RWPE2 (cell line): ENCODE data around the gene BMP8A.
"Not testable (repeated sequence)": the region's sequence is repeated elsewhere in the genome, so short reads cannot be mapped to it uniquely, and the experiment has no call there.

Source experiments
- ATAC-seq: fragments of 200-7000 bp; cut with Tn5 transposase; 3 replicates; pipeline ENCODE4 v1.9.1; 2021; ENCODE audit warnings: low read depth
- DNase-seq: peaks from one replicate; pipeline ENCODE4 v3.0.0-alpha.2; 2020; ENCODE audit warnings: low spot score
- H3K27ac ChIP-seq: fragments of 450-650 bp; 2 replicates; pipeline ENCODE4 v1.5.1; 2017; ENCODE audit warnings: mild to moderate bottlenecking; ENCODE audit not compliant: poor library complexity, severe bottlenecking
- H3K27me3 ChIP-seq: fragments of 250-450 bp; sonication (Bioruptor Pico); 2 replicates; pipeline ENCODE4 v1.5.1; 2021; ENCODE audit warnings: mild to moderate bottlenecking, moderate library complexity; ENCODE audit not compliant: insufficient read depth, poor library complexity, severe bottlenecking
- H3K36me3 ChIP-seq: fragments of 250-450 bp; sonication (Bioruptor Pico); 2 replicates; pipeline ENCODE4 v1.5.1; 2020; ENCODE audit warnings: low read depth, mild to moderate bottlenecking, moderate library complexity
- H3K4me1 ChIP-seq: fragments of 250-450 bp; sonication (Bioruptor Pico); 2 replicates; pipeline ENCODE4 v1.5.1; 2021; ENCODE audit warnings: mild to moderate bottlenecking, moderate library complexity; ENCODE audit not compliant: insufficient read depth, poor library complexity, severe bottlenecking
- H3K4me3 ChIP-seq: fragments of 250-450 bp; sonication (Bioruptor Pico); 2 replicates; pipeline ENCODE4 v1.5.1; 2021; ENCODE audit warnings: mild to moderate bottlenecking, moderate library complexity; ENCODE audit not compliant: severe bottlenecking
- H3K9me3 ChIP-seq: fragments of 250-450 bp; sonication (Bioruptor Pico); 2 replicates; pipeline ENCODE4 v1.5.1; 2021; ENCODE audit warnings: mild to moderate bottlenecking, moderate library complexity; ENCODE audit not compliant: severe bottlenecking
- CTCF ChIP-seq: fragments of 450-650 bp; IDR thresholded peaks from one replicate; pipeline ENCODE4 v1.5.1; 2017; ENCODE audit warnings: mild to moderate bottlenecking, moderate library complexity; ENCODE audit not compliant: poor library complexity, severe bottlenecking

The BMP8A gene

GRCh38 chr1:39491146-39491921 is at the start of gene BMP8A:
Gene BMP8A, plus strand, starts transcription at chr1:39491636. Its CDS starts 356 bp downstream, at chr1:39491992.
- H3K36me3 ChIP-seq: peaks cover 5% of the 10 kb centered on the region
- no peak for TF ChIP-seq CTCF

GRCh38 chr1:39441797-39442196 is 49.6 kb upstream of the BMP8A start:
- no peak overlapping the region for H3K27ac ChIP-seq
- no peak for DNase-seq
- H3K36me3 ChIP-seq: peaks cover 96% of the 10 kb centered on the region
- no peaks in the 10 kb centered on the region for H3K4me1 ChIP-seq
- TF ChIP-seq CTCF: no peak
- no peaks in the 10 kb centered on the region for H3K9me3 ChIP-seq
- H3K4me3 ChIP-seq: no peak overlapping the region
- ATAC-seq: no peak
- H3K27me3 ChIP-seq: no peaks in the 10 kb centered on the region

More at GRCh38 chr1:39491146-39491921, at the start of gene BMP8A:
- H3K4me3 ChIP-seq: peak within 1 kb of the TSS; percentile 29
- DNase-seq (no peak), ATAC-seq (peak; percentile 73)
- H3K9me3 ChIP-seq: no peaks in the 10 kb centered on the region
- peaks cover 4% of the 10 kb centered on the region for H3K27me3 ChIP-seq
- H3K4me1 ChIP-seq: no peaks in the 10 kb centered on the region
- no peak within 1 kb of the TSS for H3K27ac ChIP-seq

- ATAC-seq: no peak
- DNase-seq: no peak
- no peaks in the 10 kb centered on the region for H3K9me3 ChIP-seq
- peaks cover 97% of the 10 kb centered on the region for H3K36me3 ChIP-seq
- no peak overlapping the region for H3K4me3 ChIP-seq
- H3K27ac ChIP-seq: no peak overlapping the region
- H3K27me3 ChIP-seq: no peaks in the 10 kb centered on the region
- no peak for TF ChIP-seq CTCF
- H3K4me1 ChIP-seq: no peaks in the 10 kb centered on the region
Observed at GRCh38 chr1:39445573-39445972, 45.9 kb upstream of the BMP8A start.

- Histone ChIP-seq H3K27me3 (no peaks in the 10 kb centered on the region), H3K9me3 (no peaks in the 10 kb centered on the region), H3K4me3 (no peak overlapping the region), H3K36me3 (peaks cover 97% of the 10 kb centered on the region), H3K27ac (no peak overlapping the region), H3K4me1 (no peaks in the 10 kb centered on the region)
- no peak for TF ChIP-seq CTCF
- DNase-seq: no peak
- no peak for ATAC-seq
Observed at GRCh38 chr1:39446986-39447567, 44.4 kb upstream of the BMP8A start.

GRCh38 chr1:39450041-39450440 is 41.4 kb upstream of the BMP8A start:
- not testable (repeated sequence) for H3K27me3 ChIP-seq, ATAC-seq, H3K9me3 ChIP-seq, H3K4me1 ChIP-seq, DNase-seq, H3K27ac ChIP-seq, H3K4me3 ChIP-seq
- peaks cover 97% of the 10 kb centered on the region for H3K36me3 ChIP-seq
